Activated T-cell treated with anti-CD3 and anti-CD28 coated beads, Interleukin-2, amount 50 U/mL, for 1 hour (primary cell): Measurements from ENCODE around the gene HSF4.

Source experiments
- DNase-seq: peaks from one replicate; pipeline ENCODE4 v3.0.0-alpha.2; 2020

The HSF4 gene

GRCh38 chr16:67186550-67186950 lies 22.0 kb downstream of the HSF4 start:
- DNase-seq = no peak

- DNase-seq = no peak
These were observed 22.8 kb downstream of the HSF4 start for GRCh38 chr16:67187175-67187890.

- no peak for DNase-seq
These were observed 23.8 kb downstream of the HSF4 start for GRCh38 chr16:67188323-67188722.

- DNase-seq = no peak
These were observed 24.3 kb downstream of the HSF4 start for GRCh38 chr16:67188798-67189197.

- DNase-seq = no peak
These were observed 25.5 kb downstream of the HSF4 start, which contains the start of gene EXOC3L1 for GRCh38 chr16:67190041-67190440. EXOC3L1 (minus strand) TSS chr16:67190136; CDS start chr16:67189676, 460 bp downstream.

GRCh38 chr16:67190448-67191399 lies 26.2 kb downstream of the HSF4 start:
- no peak for DNase-seq

- no peak for DNase-seq
These were observed 27.0 kb downstream of the HSF4 start for GRCh38 chr16:67191411-67191994.

GRCh38 chr16:67191995-67192681 lies 27.6 kb downstream of the HSF4 start, which contains the start of gene E2F4:
E2F4 (plus strand) TSS chr16:67192155; CDS start chr16:67192228, 73 bp downstream.
- DNase-seq = peak; percentile 83

- no peak for DNase-seq
These were observed 28.3 kb downstream of the HSF4 start for GRCh38 chr16:67192781-67193361.

- DNase-seq = no peak
These were observed 29.0 kb downstream of the HSF4 start for GRCh38 chr16:67193536-67193935.

GRCh38 chr16:67194260-67194659 lies 29.7 kb downstream of the HSF4 start:
- DNase-seq = no peak

GRCh38 chr16:67195676-67196075 lies 31.1 kb downstream of the HSF4 start:
- DNase-seq = no peak

- no peak for DNase-seq
These were observed 32.3 kb downstream of the HSF4 start for GRCh38 chr16:67196881-67197280.

- DNase-seq = no peak
These were observed 33.2 kb downstream of the HSF4 start for GRCh38 chr16:67197704-67198103.

GRCh38 chr16:67198238-67198734 lies 33.7 kb downstream of the HSF4 start:
- DNase-seq = no peak

- no peak for DNase-seq
These were observed 34.7 kb downstream of the HSF4 start, which contains the start of gene ELMO3 for GRCh38 chr16:67199011-67199807. ELMO3 (plus strand) TSS chr16:67199131; CDS start chr16:67199327, 196 bp downstream.

GRCh38 chr16:67199808-67200198 lies 35.3 kb downstream of the HSF4 start:
- DNase-seq = no peak

- DNase-seq = no peak
These were observed 35.9 kb downstream of the HSF4 start for GRCh38 chr16:67200491-67200890.

- no peak for DNase-seq
These were observed 37.1 kb downstream of the HSF4 start for GRCh38 chr16:67201411-67202345.

GRCh38 chr16:67202426-67202825 lies 37.9 kb downstream of the HSF4 start:
- no peak for DNase-seq
